ENCODE results near the gene SGTB.

DNA sequence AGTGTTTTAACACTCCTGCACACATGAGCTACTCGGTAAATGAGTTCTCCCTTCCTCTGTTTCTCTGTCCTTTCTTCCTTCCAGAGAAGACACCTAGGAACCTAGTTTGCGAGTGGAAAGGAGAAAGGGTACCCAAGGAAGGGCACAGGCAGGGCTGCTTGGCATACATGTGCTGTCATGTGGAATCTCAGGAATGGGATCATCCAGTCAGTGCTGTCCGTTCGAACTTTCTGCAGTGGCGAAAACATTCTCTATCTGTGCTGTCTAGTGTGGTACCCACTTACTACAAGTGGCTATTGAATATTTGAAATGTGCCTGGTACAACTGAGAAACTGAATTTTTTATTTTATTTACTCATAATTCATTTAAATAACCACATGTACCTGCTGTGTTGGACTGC is 28.0 kb upstream of the SGTB start:
- no peak for TF ChIP-seq CBX5 (IDR thresholded peaks at IDR 0.05; ENCODE audit: low read depth, low read length)
- TF ChIP-seq HDAC6 (IDR thresholded peaks at IDR 0.05; ENCODE audit: low read depth, low read length): no peak
- TF ChIP-seq, protein P1, sequence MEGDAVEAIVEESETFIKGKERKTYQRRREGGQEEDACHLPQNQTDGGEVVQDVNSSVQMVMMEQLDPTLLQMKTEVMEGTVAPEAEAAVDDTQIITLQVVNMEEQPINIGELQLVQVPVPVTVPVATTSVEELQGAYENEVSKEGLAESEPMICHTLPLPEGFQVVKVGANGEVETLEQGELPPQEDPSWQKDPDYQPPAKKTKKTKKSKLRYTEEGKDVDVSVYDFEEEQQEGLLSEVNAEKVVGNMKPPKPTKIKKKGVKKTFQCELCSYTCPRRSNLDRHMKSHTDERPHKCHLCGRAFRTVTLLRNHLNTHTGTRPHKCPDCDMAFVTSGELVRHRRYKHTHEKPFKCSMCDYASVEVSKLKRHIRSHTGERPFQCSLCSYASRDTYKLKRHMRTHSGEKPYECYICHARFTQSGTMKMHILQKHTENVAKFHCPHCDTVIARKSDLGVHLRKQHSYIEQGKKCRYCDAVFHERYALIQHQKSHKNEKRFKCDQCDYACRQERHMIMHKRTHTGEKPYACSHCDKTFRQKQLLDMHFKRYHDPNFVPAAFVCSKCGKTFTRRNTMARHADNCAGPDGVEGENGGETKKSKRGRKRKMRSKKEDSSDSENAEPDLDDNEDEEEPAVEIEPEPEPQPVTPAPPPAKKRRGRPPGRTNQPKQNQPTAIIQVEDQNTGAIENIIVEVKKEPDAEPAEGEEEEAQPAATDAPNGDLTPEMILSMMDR (IDR thresholded peaks at IDR 0.05; ENCODE audit: control extremely low read depth in 1 of 3, insufficient read depth in 1 of 3, low read depth in 1 of 3, low read length in 3 of 3): no peak
- TF ChIP-seq EP300 (IDR thresholded peaks at IDR 0.05; ENCODE audit: borderline replicate concordance in 1 of 2, low read depth in 2 of 2, low read length in 2 of 2): no peak
- no peak for TF ChIP-seq SIN3A (conservative IDR thresholded peaks at IDR 0.05 in 1 of 2, IDR thresholded peaks at IDR 0.05 in 1 of 2; ENCODE audit: low read depth in 1 of 2, low read length in 2 of 2)
- no peak for TF ChIP-seq BACH1 (IDR thresholded peaks at IDR 0.05; ENCODE audit: low read length)
- TF ChIP-seq, protein P2, sequence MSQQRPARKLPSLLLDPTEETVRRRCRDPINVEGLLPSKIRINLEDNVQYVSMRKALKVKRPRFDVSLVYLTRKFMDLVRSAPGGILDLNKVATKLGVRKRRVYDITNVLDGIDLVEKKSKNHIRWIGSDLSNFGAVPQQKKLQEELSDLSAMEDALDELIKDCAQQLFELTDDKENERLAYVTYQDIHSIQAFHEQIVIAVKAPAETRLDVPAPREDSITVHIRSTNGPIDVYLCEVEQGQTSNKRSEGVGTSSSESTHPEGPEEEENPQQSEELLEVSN (IDR thresholded peaks at IDR 0.05): no peak
- no peak for TF ChIP-seq GTF2F1 (IDR thresholded peaks at IDR 0.05; ENCODE audit: borderline replicate concordance, low read depth, low read length)
- TF ChIP-seq POLR2A (IDR thresholded peaks at IDR 0.05; ENCODE audit: control extremely low read depth in 1 of 2, low read depth in 2 of 2, low read length in 2 of 2): no peak
- TF ChIP-seq ZNF274 (IDR thresholded peaks at IDR 0.05; ENCODE audit: borderline replicate concordance, extremely low read depth, low read length): no peak
- no peak for TF ChIP-seq CEBPB (IDR thresholded peaks at IDR 0.05; ENCODE audit: low read depth, low read length)
- TF ChIP-seq GABPA (IDR thresholded peaks at IDR 0.05; ENCODE audit: borderline replicate concordance, insufficient read depth, low read length): no peak
- no peak for TF ChIP-seq RAD21 (IDR thresholded peaks at IDR 0.05 in 1 of 2, conservative IDR thresholded peaks at IDR 0.05 in 1 of 2; ENCODE audit: low read depth in 2 of 2, low read length in 2 of 2)
- no peak for TF ChIP-seq TCF12 (IDR thresholded peaks at IDR 0.05; ENCODE audit: low read depth, low read length)
